ENCODE measurements around the gene TXLNA. TPM values are rescaled to one million over a fixed set of nuclear protein-coding genes. Genes with fewer than 3 reads are reported as not detected.

The TXLNA gene
- total RNA-seq, 1 donor from 2014 or later: 74.8 TPM

- DNase-seq (ENCODE audit: low read depth): no peak
- Histone ChIP-seq H3K4me3 (ENCODE audit: low read depth, low read length) (peak overlapping the region; percentile 93), H3K36me3 (ENCODE audit: control insufficient read depth, insufficient read depth, low read length) (peaks cover 1% of the 10 kb centered on the region), H3K27me3 (ENCODE audit: control insufficient read depth, insufficient read depth, low read length) (no peaks in the 10 kb centered on the region)
- no peak for TF ChIP-seq CTCF (IDR thresholded peaks at IDR 0.05; ENCODE audit: insufficient read depth, low read length, poor library complexity, severe bottlenecking)
Observed at GRCh38 chr1:32221581-32221979, 42.1 kb downstream of the TXLNA start.

- DNase-seq (ENCODE audit: low read depth): no peak
- peaks cover 1% of the 10 kb centered on the region for H3K36me3 ChIP-seq (ENCODE audit: control insufficient read depth, insufficient read depth, low read length)
- no peak for TF ChIP-seq CTCF (IDR thresholded peaks at IDR 0.05; ENCODE audit: insufficient read depth, low read length, poor library complexity, severe bottlenecking)
- no peaks in the 10 kb centered on the region for H3K27me3 ChIP-seq (ENCODE audit: control insufficient read depth, insufficient read depth, low read length)
- H3K4me3 ChIP-seq (ENCODE audit: low read depth, low read length): peak within 1 kb of the TSS; percentile 93
Observed at GRCh38 chr1:32221980-32222755, 42.7 kb downstream of the TXLNA start, which contains the start of the genes EIF3I and TMEM234. EIF3I (plus strand) TSS chr1:32222407; CDS start chr1:32222442, 35 bp downstream. TMEM234 (minus strand) TSS chr1:32222353; CDS start chr1:32222322, 31 bp downstream.

- no peak for DNase-seq (ENCODE audit: low read depth)
- no peak overlapping the region for H3K4me3 ChIP-seq (ENCODE audit: low read depth, low read length)
- H3K36me3 ChIP-seq (ENCODE audit: control insufficient read depth, insufficient read depth, low read length): peaks cover 3% of the 10 kb centered on the region
- no peaks in the 10 kb centered on the region for H3K27me3 ChIP-seq (ENCODE audit: control insufficient read depth, insufficient read depth, low read length)
- no peak for TF ChIP-seq CTCF (IDR thresholded peaks at IDR 0.05; ENCODE audit: insufficient read depth, low read length, poor library complexity, severe bottlenecking)
Observed at GRCh38 chr1:32223683-32224082, 44.2 kb downstream of the TXLNA start.

- TF ChIP-seq CTCF (IDR thresholded peaks at IDR 0.05; ENCODE audit: insufficient read depth, low read length, poor library complexity, severe bottlenecking): no peak
- Histone ChIP-seq H3K27me3 (ENCODE audit: control insufficient read depth, insufficient read depth, low read length) (no peaks in the 10 kb centered on the region), H3K36me3 (ENCODE audit: control insufficient read depth, insufficient read depth, low read length) (peaks cover 3% of the 10 kb centered on the region), H3K4me3 (ENCODE audit: low read depth, low read length) (no peak overlapping the region)
- DNase-seq (ENCODE audit: low read depth): no peak
Observed at GRCh38 chr1:32224285-32224684, 44.8 kb downstream of the TXLNA start.

GRCh38 chr1:32228771-32229170, 49.3 kb downstream of the TXLNA start:
- Histone ChIP-seq H3K27me3 (ENCODE audit: control insufficient read depth, insufficient read depth, low read length) (no peaks in the 10 kb centered on the region), H3K4me3 (ENCODE audit: low read depth, low read length) (no peak overlapping the region), H3K36me3 (ENCODE audit: control insufficient read depth, insufficient read depth, low read length) (peaks cover 2% of the 10 kb centered on the region)
- no peak for TF ChIP-seq CTCF (IDR thresholded peaks at IDR 0.05; ENCODE audit: insufficient read depth, low read length, poor library complexity, severe bottlenecking)
- DNase-seq (ENCODE audit: low read depth): no peak
